SH-SY5Y (cell line): Measurements from ENCODE around the gene PRTN3.

ENCODE experiments used
- GATA2 ChIP-seq: IDR thresholded peaks from 2 replicates; pipeline ENCODE4 v1.6.1; 2011; ENCODE audit warnings: mild to moderate bottlenecking, low read depth, low read length
- GATA3 ChIP-seq: IDR thresholded peaks from 2 replicates; pipeline ENCODE4 v1.6.1; 2011; ENCODE audit warnings: low read depth, mild to moderate bottlenecking, low read length, moderate library complexity

GRCh38 chr19:883661-884211, 42.9 kb downstream of the PRTN3 start:
- TF ChIP-seq GATA2, result no peak
- TF ChIP-seq GATA3, result no peak
